Activated T-cell treated with anti-CD3 and anti-CD28 coated beads for 48 hours (primary cell): ENCODE measurements around the gene VKORC1L1.
"Not testable (repeated sequence)": the region's sequence is repeated elsewhere in the genome, so short reads cannot be mapped to it uniquely, and the experiment has no call there.

Experiments used
- DNase-seq: peaks from one replicate; pipeline ENCODE4 v3.0.0-alpha.2; 2020; ENCODE audit warnings: low read depth

The VKORC1L1 gene

GRCh38 chr7:65978891-65979582 is 106.2 kb downstream of the VKORC1L1 start:
- no peak for DNase-seq

DNA sequence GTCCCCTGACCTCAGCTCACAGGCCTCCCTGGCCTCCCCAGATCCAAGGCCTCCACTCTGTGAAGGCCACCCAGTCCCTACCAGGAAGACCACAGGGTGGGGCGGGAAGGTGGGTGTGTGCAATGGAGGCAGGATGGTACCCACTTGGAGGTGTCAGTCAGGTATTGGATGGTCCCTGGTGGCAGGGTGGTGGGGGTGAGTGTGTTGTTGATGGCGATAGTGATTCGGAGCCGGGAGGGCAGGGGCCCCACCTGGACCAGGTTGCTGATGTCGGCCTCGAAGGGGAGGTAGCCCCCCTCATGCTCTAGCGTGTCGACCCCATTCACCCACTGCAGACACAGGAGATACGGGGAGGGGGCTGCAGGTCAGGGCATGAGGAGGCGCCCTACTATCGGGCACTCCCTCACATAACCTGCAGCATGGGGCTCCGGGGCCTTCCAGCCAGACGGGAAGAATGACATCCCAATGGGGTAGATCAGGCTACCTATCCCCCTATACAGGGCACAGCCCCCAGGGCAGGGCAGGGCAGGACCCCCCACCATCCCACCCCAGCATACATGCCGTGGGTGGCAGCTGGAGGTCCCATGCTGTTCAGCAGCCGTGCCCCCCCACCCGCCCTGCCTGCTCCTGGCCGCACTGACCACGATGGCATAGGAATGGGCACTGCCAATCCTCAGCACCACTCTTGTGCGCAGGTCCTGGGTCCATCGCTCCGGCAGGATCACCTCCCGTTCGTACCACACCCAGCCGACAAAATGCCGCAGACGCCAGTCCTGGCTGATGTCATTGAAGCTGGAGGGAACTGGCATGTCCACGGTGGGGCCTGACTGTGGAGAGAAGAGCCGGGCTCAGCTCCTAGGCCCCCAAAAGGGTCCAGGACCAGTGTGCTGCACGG is 107.0 kb downstream of the VKORC1L1 start:
- no peak for DNase-seq

GRCh38 chr7:65980478-65981250 is 107.8 kb downstream of the VKORC1L1 start:
- DNase-seq = peak; percentile 41

DNA sequence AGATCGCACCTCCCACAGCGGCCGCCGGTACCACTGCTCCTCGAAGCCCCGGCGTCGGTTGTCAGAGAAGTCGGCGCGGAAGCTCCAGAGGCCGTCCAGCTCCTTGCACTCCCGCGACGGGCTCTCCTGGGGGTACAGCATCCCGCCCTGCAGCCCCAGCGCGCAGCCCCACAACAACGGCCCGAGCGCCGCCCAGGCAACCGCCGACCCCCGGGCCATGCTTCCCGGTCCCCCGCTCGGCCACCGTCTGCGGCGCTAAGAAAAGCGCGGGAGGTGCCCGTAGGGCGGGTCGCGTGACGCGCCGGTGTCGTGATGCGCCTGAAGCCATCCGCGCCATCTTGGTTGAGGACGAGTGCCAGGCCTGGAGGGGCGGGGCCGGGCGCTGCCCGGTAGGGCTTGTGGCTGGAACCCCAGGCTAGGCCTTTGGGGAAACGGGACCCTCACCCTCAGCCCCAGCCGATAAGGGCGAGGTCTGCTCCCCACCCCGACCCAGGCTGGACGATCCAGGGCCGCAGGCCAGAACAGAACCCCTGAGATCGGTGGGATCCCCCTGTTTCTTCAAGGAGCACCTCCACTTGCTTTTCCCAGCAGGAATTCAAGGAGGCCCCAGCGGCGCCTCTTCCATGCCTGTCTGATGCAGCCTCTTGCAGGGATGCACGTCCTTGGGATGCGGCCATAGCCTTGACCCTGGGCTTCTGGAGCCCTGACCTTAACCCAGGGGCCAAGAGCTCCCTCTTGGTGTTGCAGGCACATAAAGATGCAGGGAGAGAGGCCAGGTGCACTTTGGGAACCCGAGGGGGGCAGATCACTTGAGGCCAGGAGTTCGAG is 109.3 kb downstream of the VKORC1L1 start, which contains the start of gene GUSB:
GUSB (minus strand) TSS at position 249 of the 828 bp plus-strand sequence; CDS start at position 219, 30 bp downstream.
- DNase-seq = peak; percentile 93

DNA sequence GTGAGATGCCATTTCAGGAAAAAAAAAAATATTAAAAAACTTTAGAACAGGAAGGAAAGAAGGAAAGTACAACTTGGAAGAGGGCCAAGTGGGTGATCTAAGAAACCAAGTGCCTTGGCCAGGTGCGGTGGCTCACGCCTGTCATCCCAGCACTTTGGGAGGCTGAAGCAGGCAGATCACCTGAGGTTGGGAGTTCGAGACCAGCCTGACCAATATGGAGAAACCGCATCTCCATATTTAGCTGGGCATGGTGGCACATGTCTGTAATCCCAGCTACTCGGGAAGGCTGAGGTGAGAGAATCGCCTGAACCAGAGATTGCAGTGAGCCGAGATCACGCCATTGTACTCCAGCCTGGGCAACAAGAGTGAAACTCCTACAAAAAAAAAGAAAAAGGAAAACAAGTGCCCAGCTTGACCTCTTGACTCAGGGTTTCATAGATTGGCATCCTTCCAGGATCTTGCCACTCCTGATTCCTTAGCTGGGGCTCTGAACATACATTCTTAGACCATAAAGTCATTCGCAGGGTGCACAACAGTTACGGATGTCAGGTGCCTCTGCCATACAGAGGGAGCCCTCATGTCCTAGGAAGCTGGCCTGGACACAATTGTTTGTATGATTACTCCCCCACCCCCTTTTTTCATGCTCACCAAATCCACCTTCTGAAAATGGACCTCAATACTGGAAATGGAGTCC is 111.2 kb downstream of the VKORC1L1 start:
- no peak for DNase-seq

DNA sequence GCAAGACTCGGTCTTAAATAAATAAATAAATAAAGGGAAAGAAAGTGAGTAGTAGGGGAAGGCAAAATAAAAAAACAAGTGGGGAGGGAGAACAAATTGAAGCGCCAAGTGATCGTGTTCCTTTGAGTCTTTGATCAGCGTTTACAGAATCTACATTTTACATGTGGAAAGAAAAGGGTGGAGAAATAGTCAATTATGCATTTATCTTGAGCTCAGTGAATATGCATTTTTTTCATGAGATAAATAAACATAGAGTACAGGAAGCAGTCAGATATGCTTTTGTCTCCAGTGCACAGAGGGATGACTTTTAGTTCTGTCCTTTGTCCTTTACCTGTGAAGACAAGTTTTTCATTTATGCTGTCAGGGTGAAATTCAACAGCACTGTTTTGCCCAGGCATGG is 115.2 kb downstream of the VKORC1L1 start:
- no peak for DNase-seq

DNA sequence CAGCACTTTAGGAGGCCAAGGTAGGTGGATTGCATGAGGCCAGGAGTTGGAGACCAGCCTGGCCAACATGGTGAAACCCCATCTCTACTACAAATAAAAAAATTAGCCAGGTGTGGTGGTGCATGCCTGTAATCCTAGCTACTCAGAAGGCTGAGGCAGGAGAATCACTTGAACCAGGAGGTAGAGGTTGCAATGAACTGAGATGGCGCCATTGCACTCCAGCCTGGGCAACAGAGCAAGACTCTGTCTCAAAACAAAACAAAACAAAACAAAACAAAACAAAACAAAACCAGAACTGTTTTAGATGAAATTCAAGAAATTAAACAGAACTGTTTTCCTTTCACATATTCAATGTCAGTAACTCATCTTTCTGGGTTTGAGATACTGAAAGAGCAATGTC is 115.6 kb downstream of the VKORC1L1 start:
- not testable (repeated sequence) for DNase-seq

DNA sequence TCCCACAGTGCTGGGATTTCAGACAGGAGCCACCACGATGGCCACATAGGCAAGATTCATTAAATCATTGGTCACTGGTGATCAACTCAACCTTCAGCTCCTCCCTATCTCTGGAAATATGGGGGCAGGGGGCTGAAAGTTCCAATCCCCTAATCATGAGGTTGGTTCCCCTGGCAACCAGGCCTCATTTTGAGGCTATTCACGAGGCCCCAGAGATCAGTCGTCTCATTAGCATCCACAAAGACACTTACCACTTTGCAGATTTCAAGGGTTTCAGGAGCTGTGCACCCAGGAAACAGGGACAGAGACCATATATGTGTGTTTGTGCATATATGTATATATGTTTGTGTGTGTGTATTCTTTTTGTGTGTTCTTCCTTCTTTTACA is 116.8 kb downstream of the VKORC1L1 start:
- DNase-seq = no peak

DNA sequence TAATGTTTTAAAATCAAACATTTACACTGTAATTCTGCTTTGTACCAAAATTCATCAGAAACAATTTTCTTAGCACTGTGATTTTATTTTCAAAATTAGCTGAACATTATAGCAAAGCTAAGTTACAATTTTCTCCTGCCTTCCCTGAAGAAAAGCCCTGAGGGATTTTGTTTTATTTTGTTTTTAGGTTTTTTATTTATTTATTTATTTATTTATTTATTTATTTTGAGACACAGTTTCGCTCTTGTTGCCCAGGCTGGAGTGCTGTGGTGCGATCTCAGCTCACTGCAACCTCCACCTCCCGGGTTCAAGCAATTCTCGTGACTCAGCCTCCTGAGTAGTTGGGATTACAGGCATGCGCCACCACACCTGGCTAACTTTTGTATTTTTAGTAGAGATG is 119.0 kb downstream of the VKORC1L1 start:
- not testable (repeated sequence) for DNase-seq

GRCh38 chr7:65992526-65992925 is 119.7 kb downstream of the VKORC1L1 start:
- no peak for DNase-seq

DNA sequence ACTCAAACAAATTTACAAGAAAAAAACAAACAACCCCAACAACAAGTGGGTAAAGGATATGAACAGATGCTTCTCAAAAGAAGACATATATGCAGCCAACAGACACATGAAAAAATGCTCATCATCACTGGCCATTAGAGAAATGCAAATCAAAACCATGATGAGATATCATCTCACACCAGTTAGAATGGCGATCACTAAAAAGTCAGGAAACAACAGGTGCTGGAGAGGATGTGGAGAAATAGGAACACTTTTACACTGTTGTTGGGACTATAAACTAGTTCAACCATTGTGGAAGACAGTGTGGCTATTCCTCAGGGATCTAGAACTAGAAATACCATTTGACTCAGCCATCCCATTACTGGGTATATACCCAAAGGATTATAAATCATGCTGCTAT is 122.1 kb downstream of the VKORC1L1 start:
- not testable (repeated sequence) for DNase-seq

DNA sequence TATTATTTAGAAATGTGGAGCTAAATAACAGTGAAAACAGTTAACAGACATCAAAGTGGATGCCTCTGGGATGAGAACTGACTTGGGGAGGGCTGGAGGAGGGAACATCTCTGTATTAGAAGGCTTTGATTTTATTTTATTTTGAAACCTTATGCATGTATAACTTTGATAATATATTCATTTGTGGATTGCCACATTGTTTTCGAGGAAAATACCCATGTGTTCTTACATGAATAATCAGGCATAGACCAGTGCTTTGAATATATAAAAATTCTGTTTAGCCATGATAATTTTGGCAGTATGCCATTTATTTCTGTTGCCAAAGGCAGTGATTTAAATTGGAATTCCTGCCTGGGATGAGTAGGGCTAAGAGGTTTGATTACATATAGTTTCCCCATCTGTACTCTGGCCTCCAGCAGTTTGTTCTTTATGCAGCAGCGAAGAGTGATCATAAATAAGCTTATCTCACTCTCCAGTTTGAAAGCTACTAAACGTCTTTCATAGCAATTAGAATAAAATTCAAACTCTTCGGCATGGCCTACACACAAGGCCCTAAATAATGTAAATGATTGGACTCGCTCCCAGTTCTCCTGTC is 128.0 kb downstream of the VKORC1L1 start:
- DNase-seq = not testable (repeated sequence)

- not testable (repeated sequence) for DNase-seq
Measured at GRCh38 chr7:66005115-66005671, 132.3 kb downstream of the VKORC1L1 start.

- DNase-seq = no peak
Measured at GRCh38 chr7:66007232-66007631, 134.4 kb downstream of the VKORC1L1 start.
